ENCODE data around the gene LRIG1. TPM values are rescaled to one million over a fixed set of nuclear protein-coding genes. Genes with fewer than 3 reads are reported as not detected.

LRIG1 gene
- total RNA-seq, 6 donors from 2014 or later: 45.2 to 119 (median 81.9) TPM

DNA sequence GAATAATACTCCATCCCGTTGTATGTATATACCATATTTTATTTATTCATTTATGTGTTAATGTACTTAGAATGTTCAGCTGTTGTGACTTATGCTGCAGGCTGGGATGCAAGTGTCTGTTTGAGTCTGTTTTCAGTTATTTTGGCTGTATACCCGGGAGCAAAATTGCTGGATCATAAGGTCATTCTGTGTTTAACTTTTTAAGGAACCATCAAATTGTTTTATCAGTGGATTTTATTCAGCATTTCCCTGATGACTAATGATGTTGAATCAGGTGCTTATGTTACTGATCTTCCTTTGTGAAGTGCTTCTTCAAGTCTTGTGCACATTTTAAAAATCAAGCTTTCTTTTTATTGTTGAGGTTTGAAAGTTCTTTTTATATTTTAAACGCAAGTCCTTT is 161.9 kb downstream of the LRIG1 start:
- Histone ChIP-seq H3K27me3 (no peaks in the 10 kb centered on the region), H3K9me3 (no peaks in the 10 kb centered on the region), H3K27ac (no peak overlapping the region), H3K36me3 (no peaks in the 10 kb centered on the region), H3K4me1 (no peaks in the 10 kb centered on the region), H3K4me3 (no peak overlapping the region)
- TF ChIP-seq POLR2A (IDR thresholded peaks at IDR 0.05) (no peak), EP300 (IDR thresholded peaks at IDR 0.05) (no peak), POLR2AphosphoS5 (IDR thresholded peaks at IDR 0.05) (no peak)
- TF ChIP-seq, protein P1, sequence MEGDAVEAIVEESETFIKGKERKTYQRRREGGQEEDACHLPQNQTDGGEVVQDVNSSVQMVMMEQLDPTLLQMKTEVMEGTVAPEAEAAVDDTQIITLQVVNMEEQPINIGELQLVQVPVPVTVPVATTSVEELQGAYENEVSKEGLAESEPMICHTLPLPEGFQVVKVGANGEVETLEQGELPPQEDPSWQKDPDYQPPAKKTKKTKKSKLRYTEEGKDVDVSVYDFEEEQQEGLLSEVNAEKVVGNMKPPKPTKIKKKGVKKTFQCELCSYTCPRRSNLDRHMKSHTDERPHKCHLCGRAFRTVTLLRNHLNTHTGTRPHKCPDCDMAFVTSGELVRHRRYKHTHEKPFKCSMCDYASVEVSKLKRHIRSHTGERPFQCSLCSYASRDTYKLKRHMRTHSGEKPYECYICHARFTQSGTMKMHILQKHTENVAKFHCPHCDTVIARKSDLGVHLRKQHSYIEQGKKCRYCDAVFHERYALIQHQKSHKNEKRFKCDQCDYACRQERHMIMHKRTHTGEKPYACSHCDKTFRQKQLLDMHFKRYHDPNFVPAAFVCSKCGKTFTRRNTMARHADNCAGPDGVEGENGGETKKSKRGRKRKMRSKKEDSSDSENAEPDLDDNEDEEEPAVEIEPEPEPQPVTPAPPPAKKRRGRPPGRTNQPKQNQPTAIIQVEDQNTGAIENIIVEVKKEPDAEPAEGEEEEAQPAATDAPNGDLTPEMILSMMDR (IDR thresholded peaks at IDR 0.05): no peak
- DNase-seq: no peak
- 84 to 86% methylated on average over 3 of the region's 3 CpGs for WGBS, 2 donors
- ATAC-seq (ENCODE audit: low FRiP score in 2 of 2): no peak

DNA sequence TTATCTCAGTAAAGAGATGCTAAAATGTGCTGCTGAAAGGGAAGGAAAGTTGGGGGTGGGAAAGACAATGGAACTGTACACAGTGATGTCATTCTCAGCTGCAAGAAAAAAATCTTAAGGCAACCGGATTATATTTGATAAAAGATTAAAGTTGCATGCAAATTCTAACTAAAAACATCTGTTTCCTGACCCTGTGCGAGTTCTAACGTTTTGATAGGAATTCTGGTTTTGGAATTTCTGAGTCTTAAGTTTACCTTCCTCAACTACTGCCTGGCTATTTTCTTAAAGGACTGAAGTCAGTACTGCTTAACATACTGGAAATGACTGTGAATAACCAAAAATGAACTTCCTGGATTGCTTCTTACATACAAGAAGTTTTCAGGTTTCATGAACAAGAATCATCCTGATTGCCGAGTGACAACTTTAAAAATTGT is 164.5 kb downstream of the LRIG1 start:
- 25 to 31% methylated on average over 4 of the region's 4 CpGs for WGBS, 2 donors
- ATAC-seq (ENCODE audit: low FRiP score in 2 of 2): peak in 1 of 2 donors; percentile 10
- Histone ChIP-seq H3K27me3 (no peaks in the 10 kb centered on the region), H3K36me3 (no peaks in the 10 kb centered on the region), H3K9me3 (no peaks in the 10 kb centered on the region), H3K4me3 (no peak overlapping the region), H3K27ac (no peak overlapping the region), H3K4me1 (no peaks in the 10 kb centered on the region)
- no peak for DNase-seq
- TF ChIP-seq EP300 (IDR thresholded peaks at IDR 0.05) (no peak), POLR2A (IDR thresholded peaks at IDR 0.05) (no peak), POLR2AphosphoS5 (IDR thresholded peaks at IDR 0.05) (no peak)
- TF ChIP-seq, protein P1 (IDR thresholded peaks at IDR 0.05): no peak

DNA sequence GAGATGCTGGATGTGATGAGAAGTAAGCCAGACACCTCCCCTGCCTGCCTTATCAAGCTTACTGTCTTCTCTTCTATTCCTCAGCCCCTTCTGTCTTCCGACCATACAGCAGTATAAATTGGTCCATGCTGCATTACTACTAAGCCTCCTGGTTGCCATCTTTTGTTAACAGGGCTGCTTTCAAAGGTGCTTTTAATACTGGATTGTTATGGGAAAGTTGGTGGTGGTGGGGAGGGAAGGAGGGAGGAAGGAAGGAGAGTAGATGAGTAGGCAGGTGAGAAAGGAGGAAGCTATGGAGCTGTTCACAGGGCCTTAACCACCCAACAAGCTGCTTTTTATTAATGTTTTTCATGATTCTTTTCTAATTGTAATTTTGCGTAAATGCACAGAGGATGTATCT is 165.2 kb downstream of the LRIG1 start:
- WGBS, 2 donors: 95 to 100% methylated on average over 2 of the region's 2 CpGs

More for the DNA sequence above, 165.2 kb downstream of the LRIG1 start:
- no peaks in the 10 kb centered on the region for H3K9me3 ChIP-seq
- TF ChIP-seq, protein P1 (IDR thresholded peaks at IDR 0.05): no peak
- TF ChIP-seq POLR2AphosphoS5 (IDR thresholded peaks at IDR 0.05) (no peak), EP300 (IDR thresholded peaks at IDR 0.05) (no peak), POLR2A (IDR thresholded peaks at IDR 0.05) (no peak)
- no peak overlapping the region for H3K4me3 ChIP-seq
- no peaks in the 10 kb centered on the region for H3K27me3 ChIP-seq
- H3K4me1 ChIP-seq: no peaks in the 10 kb centered on the region
- DNase-seq: no peak
- H3K36me3 ChIP-seq: no peaks in the 10 kb centered on the region
- H3K27ac ChIP-seq: no peak overlapping the region
- ATAC-seq (ENCODE audit: low FRiP score in 2 of 2): no peak

Measured in upper lobe of left lung (tissue), 6 donors.